Measurements from ENCODE around the gene PRKD2. TPM values are rescaled to one million over a fixed set of nuclear protein-coding genes. Genes with fewer than 3 reads are reported as not detected.
A peak's percentile ranks its signal among the peaks of the same experiment; 100 is the strongest.

Gene PRKD2
- total RNA-seq, 1 experiment from 2014 or later: 45.4 TPM

GRCh38 chr19:46626446-46626845 is 90.5 kb downstream of the PRKD2 start:
- DNase-seq: no peak
- Mint-ChIP-seq H3K27ac (ENCODE audit: unreplicated experiment) (no peak overlapping the region), H3K4me3 (ENCODE audit: unreplicated experiment) (no peak overlapping the region), H3K27me3 (ENCODE audit: insufficient read depth, unreplicated experiment) (no peaks in the 10 kb centered on the region), H3K9me3 (ENCODE audit: unreplicated experiment) (no peaks in the 10 kb centered on the region), H3K4me1 (ENCODE audit: low read depth, unreplicated experiment) (no peaks in the 10 kb centered on the region), H3K36me3 (ENCODE audit: insufficient read depth, unreplicated experiment) (no peaks in the 10 kb centered on the region)
- POLR2A ChIA-PET: no interaction called here
- Histone ChIP-seq H3K4me1 (peaks cover 3% of the 10 kb centered on the region; the same call in 1 of the 2 replicates), H3K4me3 (ENCODE audit: low read depth, low read length) (no peak overlapping the region), H3K27me3 (replicated peaks; ENCODE audit: control insufficient read depth, insufficient read depth, low read length) (no peaks in the 10 kb centered on the region), H3K9me3 (no peaks in the 10 kb centered on the region), H3K36me3 (ENCODE audit: control insufficient read depth, insufficient read depth, low read length) (no peaks in the 10 kb centered on the region)
- intact Hi-C loops (cut with micrococcal nuclease; ENCODE audit: unreplicated experiment): no loop called here
- TF ChIP-seq CTCF (IDR thresholded peaks at IDR 0.05; ENCODE audit: insufficient read depth in 1 of 2, low read depth in 1 of 2, low read length in 1 of 2, severe bottlenecking in 1 of 2, unreplicated experiment in 1 of 2): no peak
- BruUV-seq (replicated peaks): no TSS peak
- CTCF ChIA-PET: no interaction called here

GRCh38 chr19:46625731-46626130 is 91.2 kb downstream of the PRKD2 start:
- no peaks in the 10 kb centered on the region for H3K36me3 ChIP-seq (ENCODE audit: control insufficient read depth, insufficient read depth, low read length)
- no peaks in the 10 kb centered on the region for H3K27me3 Mint-ChIP-seq (ENCODE audit: insufficient read depth, unreplicated experiment)
- no peak overlapping the region for H3K27ac Mint-ChIP-seq (ENCODE audit: unreplicated experiment)
- intact Hi-C loops (cut with micrococcal nuclease; ENCODE audit: unreplicated experiment): no loop called here
- H3K9me3 Mint-ChIP-seq (ENCODE audit: unreplicated experiment): no peaks in the 10 kb centered on the region
- peaks cover 10% of the 10 kb centered on the region for H3K4me1 ChIP-seq
- no peaks in the 10 kb centered on the region for H3K4me1 Mint-ChIP-seq (ENCODE audit: low read depth, unreplicated experiment)
- DNase-seq: no peak
- TF ChIP-seq CTCF (IDR thresholded peaks at IDR 0.05; ENCODE audit: insufficient read depth in 1 of 2, low read depth in 1 of 2, low read length in 1 of 2, severe bottlenecking in 1 of 2, unreplicated experiment in 1 of 2): no peak
- POLR2A ChIA-PET: no interaction called here
- H3K36me3 Mint-ChIP-seq (ENCODE audit: insufficient read depth, unreplicated experiment): no peaks in the 10 kb centered on the region
- H3K4me3 ChIP-seq (ENCODE audit: low read depth, low read length): no peak overlapping the region
- no peak overlapping the region for H3K4me3 Mint-ChIP-seq (ENCODE audit: unreplicated experiment)
- no peaks in the 10 kb centered on the region for H3K9me3 ChIP-seq
- H3K27me3 ChIP-seq (replicated peaks; ENCODE audit: control insufficient read depth, insufficient read depth, low read length): no peaks in the 10 kb centered on the region
- no TSS peak for BruUV-seq (replicated peaks)
- CTCF ChIA-PET: no interaction called here

- intact Hi-C loops (cut with micrococcal nuclease; ENCODE audit: unreplicated experiment): no loop called here
- H3K27me3 ChIP-seq (replicated peaks; ENCODE audit: control insufficient read depth, insufficient read depth, low read length): no peaks in the 10 kb centered on the region
- Mint-ChIP-seq H3K9me3 (ENCODE audit: unreplicated experiment) (no peaks in the 10 kb centered on the region), H3K36me3 (ENCODE audit: insufficient read depth, unreplicated experiment) (no peaks in the 10 kb centered on the region), H3K4me3 (ENCODE audit: unreplicated experiment) (no peak within 1 kb of the TSS), H3K4me1 (ENCODE audit: low read depth, unreplicated experiment) (no peaks in the 10 kb centered on the region), H3K27me3 (ENCODE audit: insufficient read depth, unreplicated experiment) (no peaks in the 10 kb centered on the region), H3K27ac (ENCODE audit: unreplicated experiment) (no peak within 1 kb of the TSS)
- no peaks in the 10 kb centered on the region for H3K36me3 ChIP-seq (ENCODE audit: control insufficient read depth, insufficient read depth, low read length)
- CTCF ChIA-PET: interaction anchor here (0.6 kb wide), 1 partner anchor 510 kb away, joined by 3 read pairs; no protein-coding TSS in a partner anchor
- H3K9me3 ChIP-seq: no peaks in the 10 kb centered on the region
- H3K4me3 ChIP-seq (ENCODE audit: low read depth, low read length): no peak within 1 kb of the TSS
- DNase-seq: no peak
- peaks cover 14% of the 10 kb centered on the region for H3K4me1 ChIP-seq
- peak in 1 of 2 experiments; percentile 13 for TF ChIP-seq CTCF (IDR thresholded peaks at IDR 0.05; ENCODE audit: insufficient read depth in 1 of 2, low read depth in 1 of 2, low read length in 1 of 2, severe bottlenecking in 1 of 2, unreplicated experiment in 1 of 2)
- POLR2A ChIA-PET: no interaction called here
- no TSS peak for BruUV-seq (replicated peaks)
Measured at GRCh38 chr19:46624958-46625661, 91.8 kb downstream of the PRKD2 start, which contains the start of gene PTGIR. Gene PTGIR (minus strand): TSS chr19:46625089. CDS start chr19:46624225, 864 bp downstream.

Small RNA genes lying within 50 kb of the gene (microRNA-seq; reads per million reads assigned to microRNA genes)
- 4.1 reads per million, percentile 27 among the genes with 10 or more reads in this experiment for gene MIR320E

Other genes starting within 250 kb of the PRKD2 start
- not detected in 2 replicates for gene PNMA8A, start 245.6 kb downstream of the PRKD2 start, total RNA-seq (2022)
- gene PNMA8B, start 221.2 kb downstream of the PRKD2 start, total RNA-seq (2022): 0.11 TPM in 1 of 2 replicates, not detected in the other
- 465 and 484 TPM in 2 replicates for gene CALM3, start 115.8 kb downstream of the PRKD2 start, total RNA-seq (2022)
- not detected in 2 replicates for gene PTGIR, start 92.0 kb downstream of the PRKD2 start, total RNA-seq (2022)
- gene GNG8, start 80.9 kb downstream of the PRKD2 start, total RNA-seq (2022): not detected in 2 replicates
- gene DACT3, start 55.9 kb downstream of the PRKD2 start, total RNA-seq (2022): 0.39 and 0.75 TPM in 2 replicates
- 30.6 and 33.1 TPM in 2 replicates for gene FKRP, start 28.9 kb upstream of the PRKD2 start, total RNA-seq (2022)
- 151 and 162 TPM in 2 replicates for gene STRN4, start 29.3 kb upstream of the PRKD2 start, total RNA-seq (2022)
- 497 and 512 TPM in 2 replicates for gene SLC1A5, start 71.5 kb upstream of the PRKD2 start, total RNA-seq (2022)
- 211 and 234 TPM in 2 replicates for gene AP2S1, start 133.7 kb upstream of the PRKD2 start, total RNA-seq (2022)
- gene ARHGAP35, start 143.9 kb upstream of the PRKD2 start, total RNA-seq (2022): 81.7 and 85.9 TPM in 2 replicates